Transverse colon (tissue), 4 donors: Measurements from ENCODE around the gene SEL1L3. TPM values are rescaled to one million over a fixed set of nuclear protein-coding genes. Genes with fewer than 3 reads are reported as not detected.

Experiments used
- DNase-seq: peaks from one replicate; pipeline ENCODE4 v3.0.0-alpha.2; 2019
- H3K27ac ChIP-seq, 4 donors: fragments of 200-600 bp; sonication (generic); 2 replicates each; pipeline ENCODE4 v1.5.1; 2016 to 2018; ENCODE audit warnings: inconsistent platforms in 4 of 4
- H3K27me3 ChIP-seq: fragments of 200-600 bp; sonication (generic); 2 replicates; pipeline ENCODE4 v1.5.1; 2017; ENCODE audit warnings: inconsistent platforms
- H3K36me3 ChIP-seq, 4 donors: fragments of 200-600 bp; sonication (generic); 2 replicates each; pipeline ENCODE4 v1.5.1; 2017 to 2019; ENCODE audit warnings: inconsistent platforms in 4 of 4
- H3K4me1 ChIP-seq, 4 donors: fragments of 200-600 bp; sonication (generic); 2 replicates each; pipeline ENCODE4 v1.5.1; 2017 to 2020; ENCODE audit warnings: inconsistent platforms in 4 of 4
- H3K4me3 ChIP-seq, 4 donors: fragments of 200-600 bp; sonication (generic); 1 replicate in 1 of 4; 2 replicates in 3 of 4; pipeline versions ENCODE4 v1.5.1 to v1.6.1; 2017 to 2019; ENCODE audit warnings: inconsistent platforms in 4 of 4
- H3K9me3 ChIP-seq, 2 donors: fragments of 200-600 bp; sonication (generic); 2 replicates each; pipeline ENCODE4 v1.5.1; 2017 to 2019; ENCODE audit warnings: inconsistent platforms in 2 of 2
- CTCF ChIP-seq, 5 experiments: fragments of 200-600 bp in 3 of 5; fragments of 450-650 bp in 2 of 5; sonication (generic) in 3 of 5; IDR thresholded peaks; 1 replicate in 2 of 5; 2 replicates in 3 of 5; pipeline ENCODE4 v1.5.1; 2016 to 2017; ENCODE audit warnings: antibody characterized with exemption in 5 of 5, inconsistent platforms in 3 of 5, mild to moderate bottlenecking in 2 of 5, moderate library complexity in 1 of 5
- EP300 ChIP-seq: sonication (generic); formaldehyde crosslinking; IDR thresholded peaks from one replicate; pipeline ENCODE4 v1.6.1; 2017; ENCODE audit warnings: antibody characterized with exemption, low read depth
- POLR2A ChIP-seq: fragments of 450-650 bp; IDR thresholded peaks from one replicate; pipeline ENCODE4 v1.6.1; 2016; ENCODE audit warnings: antibody characterized with exemption, mild to moderate bottlenecking, moderate library complexity
- POLR2AphosphoS5 ChIP-seq, 3 donors: sonication (generic); formaldehyde crosslinking; IDR thresholded peaks; one replicate each; pipeline ENCODE4 v1.6.1; 2016; ENCODE audit warnings: antibody characterized with exemption in 3 of 3
- WGBS, 2 donors: methylation state at CpG; one replicate each; pipeline ENCODE4 v1.1.5; 2018; ENCODE audit warnings: low coverage in 1 of 2; 5-methylcytosine and 5-hydroxymethylcytosine counted together
- in situ Hi-C, 4 donors: fragments of 200-750 bp; cut with MboI; loops; one replicate each; pipeline versions ENCODE4 v1.15.0 to v1.15.1; 2017; ENCODE audit warnings: low sequenced_read_pairs in 3 of 4, low pct_ligation_motif_present in 1 of 4, low pct_unique_long_range_greater_than_20kb in 1 of 4
- intact Hi-C: fragments of 100-400 bp; cut with DNase I; formaldehyde crosslinking; loops from one replicate; pipeline ENCODE4 v1.15.1; 2023; ENCODE audit warnings: low total_unique reads
- total RNA-seq, 4 donors: library from RNA; depleted of rRNA; stranded (reverse); fragments of >200 nt; gene quantifications; one replicate each; pipeline ENCODE4 v1.1.0, GENCODE V29; 2016

The SEL1L3 gene
- total RNA-seq, 4 donors from 2014 or later: 51.3 to 128 (median 98.3) TPM

GRCh38 chr4:25713812-25714211, 149.0 kb downstream of the SEL1L3 start:
- Histone ChIP-seq H3K4me1 (no peaks in the 10 kb centered on the region), H3K9me3 (no peaks in the 10 kb centered on the region), H3K4me3 (no peak overlapping the region), H3K27me3 (no peaks in the 10 kb centered on the region), H3K27ac (no peak overlapping the region), H3K36me3 (no peaks in the 10 kb centered on the region)
- intact Hi-C loops (no loop called here), in situ Hi-C loops (no loop called here)
- TF ChIP-seq POLR2A: no peak
- TF ChIP-seq EP300: no peak
- TF ChIP-seq CTCF (IDR thresholded peaks at IDR 0.05): no peak
- no peak for TF ChIP-seq POLR2AphosphoS5 (IDR thresholded peaks at IDR 0.05)
- 86 to 94% methylated on average over 4 of the region's 4 CpGs for WGBS, 2 donors
- DNase-seq: no peak

GRCh38 chr4:25712611-25713010, 150.2 kb downstream of the SEL1L3 start:
- Histone ChIP-seq H3K4me3 (no peak overlapping the region), H3K27me3 (no peaks in the 10 kb centered on the region), H3K36me3 (no peaks in the 10 kb centered on the region), H3K4me1 (no peaks in the 10 kb centered on the region), H3K9me3 (no peaks in the 10 kb centered on the region), H3K27ac (no peak overlapping the region)
- in situ Hi-C loops (no loop called here), intact Hi-C loops (no loop called here)
- 83 to 96% methylated on average over 2 of the region's 2 CpGs for WGBS, 2 donors
- TF ChIP-seq POLR2A (no peak), CTCF (IDR thresholded peaks at IDR 0.05) (no peak), EP300 (no peak), POLR2AphosphoS5 (IDR thresholded peaks at IDR 0.05) (no peak)
- no peak for DNase-seq

- H3K36me3 ChIP-seq: no peaks in the 10 kb centered on the region
- no peak overlapping the region for H3K27ac ChIP-seq
- no peaks in the 10 kb centered on the region for H3K9me3 ChIP-seq
- TF ChIP-seq POLR2AphosphoS5 (IDR thresholded peaks at IDR 0.05) (no peak), EP300 (no peak), CTCF (IDR thresholded peaks at IDR 0.05) (no peak), POLR2A (no peak)
- 72% methylated on average over 3 of the region's 3 CpGs; no CpG with 5 or more reads in 1 of the 2 donors for WGBS, 2 donors
- DNase-seq: no peak
- no peak overlapping the region for H3K4me3 ChIP-seq
- intact Hi-C loops (no loop called here), in situ Hi-C loops (no loop called here)
- no peaks in the 10 kb centered on the region for H3K27me3 ChIP-seq
- H3K4me1 ChIP-seq: no peaks in the 10 kb centered on the region
Observed at GRCh38 chr4:25710637-25711036, 152.2 kb downstream of the SEL1L3 start.

GRCh38 chr4:25704516-25704915, 158.3 kb downstream of the SEL1L3 start:
- H3K4me3 ChIP-seq: no peak overlapping the region
- WGBS, 2 donors: 49% methylated on average over 2 of the region's 2 CpGs; no CpG with 5 or more reads in 1 of the 2 donors
- no peak for DNase-seq
- intact Hi-C loops (no loop called here), in situ Hi-C loops (no loop called here)
- TF ChIP-seq POLR2AphosphoS5 (IDR thresholded peaks at IDR 0.05): no peak
- TF ChIP-seq POLR2A: no peak
- no peak for TF ChIP-seq CTCF (IDR thresholded peaks at IDR 0.05)
- no peak for TF ChIP-seq EP300
- no peaks in the 10 kb centered on the region for H3K9me3 ChIP-seq
- peaks cover 0 to 6% (median 3%) of the 10 kb centered on the region in 4 donors for H3K4me1 ChIP-seq
- no peak overlapping the region for H3K27ac ChIP-seq
- no peaks in the 10 kb centered on the region for H3K27me3 ChIP-seq
- H3K36me3 ChIP-seq: no peaks in the 10 kb centered on the region
